Vagina (tissue), 2 donors: ENCODE data around the gene MPC1. TPM values are rescaled to one million over a fixed set of nuclear protein-coding genes. Genes with fewer than 3 reads are reported as not detected.

Experiments
- DNase-seq, 2 donors: peaks; one replicate each; pipeline ENCODE4 v3.0.0-alpha.2; 2017; ENCODE audit errors: extremely low spot score in 2 of 2
- H3K27ac ChIP-seq: fragments of 200-600 bp; sonication (generic); one replicate; pipeline ENCODE4 v1.5.1; 2019
- H3K27me3 ChIP-seq: fragments of 200-600 bp; sonication (generic); one replicate; pipeline ENCODE4 v1.5.1; 2019
- H3K36me3 ChIP-seq, 2 donors: fragments of 200-600 bp; sonication (generic); one replicate each; pipeline ENCODE4 v1.5.1; 2017 to 2019
- H3K4me1 ChIP-seq: fragments of 200-600 bp; sonication (generic); one replicate; pipeline ENCODE4 v1.5.1; 2019
- H3K4me3 ChIP-seq, 2 donors: fragments of 200-600 bp; sonication (generic); 1 replicate in 1 of 2; 2 replicates in 1 of 2; pipeline ENCODE4 v1.5.1; 2016 to 2019
- H3K9me3 ChIP-seq: fragments of 200-600 bp; sonication (generic); one replicate; pipeline ENCODE4 v1.5.1; 2019
- POLR2A ChIP-seq, 2 donors: fragments of 450-650 bp; IDR thresholded peaks; one replicate each; pipeline ENCODE4 v1.6.1; 2017; ENCODE audit warnings: antibody characterized with exemption in 2 of 2, mild to moderate bottlenecking in 2 of 2, moderate library complexity in 2 of 2
- POLR2AphosphoS5 ChIP-seq, 2 donors: sonication (generic); formaldehyde crosslinking; IDR thresholded peaks; one replicate each; pipeline ENCODE4 v1.9.0; 2017; ENCODE audit warnings: antibody characterized with exemption in 2 of 2, mild to moderate bottlenecking in 2 of 2, low read depth in 1 of 2; ENCODE audit not compliant: insufficient read depth in 1 of 2
- intact Hi-C: fragments of 100-400 bp; cut with DNase I; formaldehyde crosslinking; loops from one replicate; pipeline ENCODE4 v1.15.1; 2023
- total RNA-seq: library from RNA; depleted of rRNA; stranded (reverse); fragments of >200 nt; gene quantifications from one replicate; pipeline ENCODE4 v1.2.3, GENCODE V29; 2016
- TF ChIP-seq, protein P1 (sequence below), 3 experiments: fragments of 450-650 bp in 2 of 3; fragments of 200-600 bp in 1 of 3; sonication (generic) in 1 of 3; IDR thresholded peaks; one replicate each; pipeline ENCODE4 v1.5.1; 2017 to 2019; ENCODE audit warnings: antibody characterized with exemption in 3 of 3, mild to moderate bottlenecking in 2 of 3, moderate library complexity in 2 of 3

The MPC1 gene
- total RNA-seq, 1 donor from 2014 or later, result 44.0 TPM

DNA sequence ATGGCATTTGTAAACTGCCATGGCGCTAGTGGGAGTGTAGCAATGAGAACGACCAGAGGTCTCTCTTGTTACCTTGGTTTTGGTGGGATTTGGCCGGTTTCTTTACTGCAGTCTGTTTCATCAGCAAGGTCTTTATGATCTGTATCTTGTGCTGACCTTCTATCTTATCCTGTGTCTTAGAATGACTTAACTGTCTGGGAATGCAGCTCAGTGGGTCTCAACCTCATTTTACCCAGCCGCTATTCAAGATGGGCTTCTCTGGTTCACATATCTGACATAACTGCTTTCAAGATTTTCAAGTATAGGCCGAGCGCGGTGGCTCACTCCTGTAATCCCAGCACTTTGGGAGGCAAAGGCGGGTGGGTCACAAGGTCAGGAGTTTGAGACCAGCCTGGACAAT is 38.5 kb downstream of the MPC1 start:
- H3K27me3 ChIP-seq, result no peaks in the 10 kb centered on the region
- intact Hi-C loops, result no loop called here

DNA sequence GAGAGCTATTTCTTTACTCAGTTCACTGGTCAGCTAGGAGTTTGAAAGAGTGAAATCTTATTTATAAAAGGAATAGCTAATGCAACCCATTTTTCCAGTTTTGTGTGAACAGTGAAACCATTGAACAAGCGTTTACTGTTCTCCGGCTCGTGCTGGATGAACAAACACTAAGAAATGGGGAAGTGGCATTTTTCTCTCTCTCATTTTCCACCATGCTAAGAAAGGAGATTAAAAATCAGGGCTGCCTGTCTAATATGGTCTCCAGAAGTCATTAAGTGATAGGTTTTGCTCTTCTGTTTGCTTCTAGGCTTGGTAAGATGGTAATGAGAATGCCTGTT is 39.6 kb downstream of the MPC1 start:
- H3K9me3 ChIP-seq, result no peaks in the 10 kb centered on the region
- H3K4me1 ChIP-seq, result peaks cover 33% of the 10 kb centered on the region
- no peaks in the 10 kb centered on the region for H3K36me3 ChIP-seq
- peak overlapping the region; percentile 86 to 88 for H3K4me3 ChIP-seq
- no peaks in the 10 kb centered on the region for H3K27me3 ChIP-seq
- H3K27ac ChIP-seq, result peak overlapping the region; percentile 90
- no peak for DNase-seq
- intact Hi-C loops, result no loop called here
- TF ChIP-seq POLR2AphosphoS5 (IDR thresholded peaks at IDR 0.05; ENCODE audit: insufficient read depth in 1 of 2, low read depth in 1 of 2) (no peak), POLR2A (IDR thresholded peaks at IDR 0.05) (no peak)
- TF ChIP-seq, protein P1, sequence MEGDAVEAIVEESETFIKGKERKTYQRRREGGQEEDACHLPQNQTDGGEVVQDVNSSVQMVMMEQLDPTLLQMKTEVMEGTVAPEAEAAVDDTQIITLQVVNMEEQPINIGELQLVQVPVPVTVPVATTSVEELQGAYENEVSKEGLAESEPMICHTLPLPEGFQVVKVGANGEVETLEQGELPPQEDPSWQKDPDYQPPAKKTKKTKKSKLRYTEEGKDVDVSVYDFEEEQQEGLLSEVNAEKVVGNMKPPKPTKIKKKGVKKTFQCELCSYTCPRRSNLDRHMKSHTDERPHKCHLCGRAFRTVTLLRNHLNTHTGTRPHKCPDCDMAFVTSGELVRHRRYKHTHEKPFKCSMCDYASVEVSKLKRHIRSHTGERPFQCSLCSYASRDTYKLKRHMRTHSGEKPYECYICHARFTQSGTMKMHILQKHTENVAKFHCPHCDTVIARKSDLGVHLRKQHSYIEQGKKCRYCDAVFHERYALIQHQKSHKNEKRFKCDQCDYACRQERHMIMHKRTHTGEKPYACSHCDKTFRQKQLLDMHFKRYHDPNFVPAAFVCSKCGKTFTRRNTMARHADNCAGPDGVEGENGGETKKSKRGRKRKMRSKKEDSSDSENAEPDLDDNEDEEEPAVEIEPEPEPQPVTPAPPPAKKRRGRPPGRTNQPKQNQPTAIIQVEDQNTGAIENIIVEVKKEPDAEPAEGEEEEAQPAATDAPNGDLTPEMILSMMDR (IDR thresholded peaks at IDR 0.05), result no peak

More for the DNA sequence above, 38.5 kb downstream of the MPC1 start:
- Histone ChIP-seq H3K4me3 (no peak overlapping the region), H3K4me1 (peaks cover 26% of the 10 kb centered on the region), H3K36me3 (no peaks in the 10 kb centered on the region), H3K27ac (no peak overlapping the region), H3K9me3 (no peaks in the 10 kb centered on the region)
- no peak for DNase-seq
- TF ChIP-seq, protein P1 (IDR thresholded peaks at IDR 0.05), result no peak
- TF ChIP-seq POLR2A (IDR thresholded peaks at IDR 0.05), result no peak
- TF ChIP-seq POLR2AphosphoS5 (IDR thresholded peaks at IDR 0.05; ENCODE audit: insufficient read depth in 1 of 2, low read depth in 1 of 2), result no peak

DNA sequence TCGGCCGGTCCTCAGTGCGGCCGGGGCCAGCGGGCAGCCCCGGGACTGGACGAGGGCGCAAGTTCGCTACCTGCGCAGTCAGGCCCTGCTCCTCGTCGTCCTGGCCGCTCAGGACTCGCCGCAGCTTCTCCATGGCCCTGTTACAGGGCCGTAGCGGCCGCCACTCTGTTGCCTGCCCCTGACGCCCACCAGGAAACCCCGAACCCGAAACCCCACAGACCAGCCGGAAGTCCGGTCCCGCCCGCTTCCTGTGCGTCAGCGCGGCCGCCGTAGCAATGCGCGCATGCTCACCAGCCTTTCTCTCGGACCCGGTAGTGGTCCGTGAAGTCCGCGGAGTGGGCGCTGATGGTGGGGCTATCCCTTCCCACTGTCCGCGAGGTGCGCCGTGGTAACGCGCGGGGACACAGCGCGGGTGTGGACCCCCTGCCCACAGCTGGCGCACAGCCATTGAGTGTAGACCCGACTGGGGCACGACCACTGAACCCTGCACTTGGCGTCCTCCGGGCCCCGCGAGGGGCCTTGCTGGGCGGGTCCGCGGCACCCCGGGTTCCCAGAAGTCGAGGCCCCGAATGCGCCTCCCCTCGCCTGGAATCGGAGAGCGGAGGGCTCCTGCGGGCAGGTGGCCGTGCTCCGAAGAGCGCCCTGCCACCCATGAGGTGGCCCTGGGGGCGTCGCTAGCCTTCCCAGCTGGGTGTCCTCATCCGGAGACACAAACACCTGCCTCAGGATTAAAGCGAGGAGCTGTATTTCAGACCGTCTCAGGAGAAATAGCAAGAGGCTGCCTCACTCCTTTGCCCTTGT is 40.2 kb downstream of the MPC1 start, which contains the start of gene SFT2D1:
Gene SFT2D1 (minus strand): TSS at position 197 of the 801 bp plus-strand sequence. CDS start 64 bp downstream, at position 133.
- Histone ChIP-seq H3K36me3 (no peaks in the 10 kb centered on the region), H3K27ac (peak within 1 kb of the TSS; percentile 90), H3K9me3 (no peaks in the 10 kb centered on the region), H3K27me3 (no peaks in the 10 kb centered on the region), H3K4me3 (peak within 1 kb of the TSS; percentile 86 to 88), H3K4me1 (peaks cover 33% of the 10 kb centered on the region)
- TF ChIP-seq POLR2A (IDR thresholded peaks at IDR 0.05), result peak in 1 of 2 donors; percentile 72
- peak; percentile 93 for TF ChIP-seq POLR2AphosphoS5 (IDR thresholded peaks at IDR 0.05; ENCODE audit: insufficient read depth in 1 of 2, low read depth in 1 of 2)
- TF ChIP-seq, protein P1 (IDR thresholded peaks at IDR 0.05), result no peak
- intact Hi-C loops, result no loop called here
- no peak for DNase-seq

DNA sequence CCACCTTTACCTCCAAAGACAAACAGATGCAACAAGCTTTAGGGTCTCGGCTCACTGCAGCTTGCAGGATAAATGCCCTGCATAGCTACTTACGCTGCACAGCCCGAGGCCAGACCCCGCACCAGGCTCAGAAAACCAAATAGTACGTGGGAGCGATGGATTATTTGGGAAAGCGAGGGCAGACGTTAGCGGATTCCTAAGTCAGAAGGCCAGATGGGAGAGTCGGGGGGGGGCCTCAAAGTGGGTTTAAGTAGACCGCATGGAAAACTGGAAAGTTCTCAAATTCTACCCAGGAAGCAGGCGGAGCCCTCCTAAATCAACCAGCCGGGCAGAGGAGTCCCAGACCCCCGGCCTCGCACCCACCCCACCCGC is 40.8 kb downstream of the MPC1 start:
- TF ChIP-seq, protein P1 (IDR thresholded peaks at IDR 0.05), result no peak
- TF ChIP-seq POLR2A (IDR thresholded peaks at IDR 0.05) (no peak), POLR2AphosphoS5 (IDR thresholded peaks at IDR 0.05; ENCODE audit: insufficient read depth in 1 of 2, low read depth in 1 of 2) (no peak)
- Histone ChIP-seq H3K9me3 (no peaks in the 10 kb centered on the region), H3K27ac (peak overlapping the region; percentile 90), H3K27me3 (no peaks in the 10 kb centered on the region), H3K4me3 (peak overlapping the region; percentile 86 to 88), H3K4me1 (peaks cover 39% of the 10 kb centered on the region), H3K36me3 (no peaks in the 10 kb centered on the region)
- intact Hi-C loops, result no loop called here
- no peak for DNase-seq

DNA sequence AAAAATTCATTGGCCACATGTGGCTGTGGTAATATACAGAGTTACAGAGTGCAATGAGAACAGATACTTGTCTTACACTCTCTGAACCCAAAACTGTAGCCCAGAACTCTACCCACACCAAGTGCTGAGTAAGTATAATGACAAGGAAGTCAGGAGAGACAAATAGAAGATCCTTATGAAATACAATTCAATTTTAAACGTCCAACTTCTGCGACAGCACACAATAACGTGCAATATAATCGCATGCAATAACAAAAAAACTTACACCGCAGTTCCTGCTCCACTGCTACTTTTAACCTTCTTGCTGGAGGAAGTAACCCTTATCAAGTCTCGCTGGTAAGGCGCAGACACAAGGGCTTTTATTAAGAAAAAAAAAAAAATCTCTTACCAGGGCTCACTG is 41.3 kb downstream of the MPC1 start:
- Histone ChIP-seq H3K27me3 (no peaks in the 10 kb centered on the region), H3K4me3 (peak overlapping the region; percentile 86 to 88), H3K4me1 (peaks cover 43% of the 10 kb centered on the region), H3K27ac (peak overlapping the region; percentile 90), H3K36me3 (no peaks in the 10 kb centered on the region), H3K9me3 (no peaks in the 10 kb centered on the region)
- no peak for DNase-seq
- intact Hi-C loops, result no loop called here
- TF ChIP-seq, protein P1 (IDR thresholded peaks at IDR 0.05), result no peak
- TF ChIP-seq POLR2AphosphoS5 (IDR thresholded peaks at IDR 0.05; ENCODE audit: insufficient read depth in 1 of 2, low read depth in 1 of 2) (no peak), POLR2A (IDR thresholded peaks at IDR 0.05) (no peak)
